Non-pigmented ciliary epithelial cell (primary cell): ENCODE results near the gene SGK1.
"Not testable (repeated sequence)": the region's sequence is repeated elsewhere in the genome, so short reads cannot be mapped to it uniquely, and the experiment has no call there.

Experiments
- DNase-seq: peaks from one replicate; pipeline ENCODE4 v3.0.0-alpha.2; 2010; ENCODE audit warnings: low read depth

Gene SGK1

DNA sequence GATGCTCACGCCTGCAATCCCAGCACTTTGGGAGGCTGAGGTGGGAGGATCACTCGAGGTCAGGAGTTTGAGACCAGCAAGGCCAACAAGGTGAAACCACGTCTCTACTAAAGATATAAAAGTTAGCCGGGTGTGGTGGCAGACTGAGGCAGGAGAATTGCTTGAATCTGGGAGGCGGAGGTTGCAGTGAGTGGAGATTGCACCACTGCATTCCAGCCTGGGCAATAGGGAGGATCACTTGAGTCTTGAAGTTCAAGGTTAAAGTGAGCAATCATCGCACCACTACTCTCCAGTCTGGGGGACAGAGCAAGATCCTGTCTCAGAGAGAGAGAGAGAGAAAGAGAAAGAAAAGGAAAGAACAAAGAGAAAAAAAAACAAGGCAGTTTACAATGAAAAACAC is 13.5 kb downstream of the SGK1 start:
- DNase-seq: not testable (repeated sequence)

DNA sequence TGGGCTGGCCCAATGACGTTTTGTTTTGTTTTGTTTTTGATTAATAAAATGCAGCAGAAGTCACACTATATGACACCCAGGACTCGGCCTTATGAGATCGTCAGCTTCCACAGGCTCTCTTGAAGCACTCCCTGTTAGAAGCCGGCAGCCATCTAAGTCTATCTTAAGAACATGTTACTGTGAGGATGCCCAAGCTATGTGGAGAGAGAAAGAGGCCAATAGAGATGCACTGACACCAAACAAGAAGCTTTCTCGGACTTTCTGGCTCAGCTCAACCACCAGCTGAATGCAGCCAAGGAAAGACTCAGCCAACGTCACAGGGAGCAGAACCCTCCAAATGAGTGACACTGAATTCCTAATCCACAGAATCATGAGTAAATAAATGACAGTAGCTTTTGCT is 14.0 kb downstream of the SGK1 start:
- no peak for DNase-seq

DNA sequence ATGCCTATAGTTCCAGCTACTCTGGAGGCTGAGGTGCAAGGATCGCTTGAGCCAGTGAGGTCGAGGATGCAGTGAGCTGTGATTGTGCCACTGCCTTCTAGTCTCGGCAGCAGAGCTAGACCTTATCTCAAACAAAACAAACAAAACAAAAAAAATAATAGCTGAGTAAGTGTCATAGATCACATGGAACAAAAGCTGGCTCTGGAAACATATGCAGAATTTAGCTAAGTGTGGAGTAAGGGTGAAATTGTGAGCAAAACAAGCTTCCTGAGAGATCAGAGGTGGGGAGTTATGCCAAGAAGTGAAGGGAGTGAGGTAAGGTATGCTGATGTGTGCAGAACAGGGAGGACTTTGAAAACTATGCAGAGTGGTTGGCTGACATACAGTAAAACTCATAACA is 18.7 kb downstream of the SGK1 start:
- DNase-seq: peak; percentile 43

DNA sequence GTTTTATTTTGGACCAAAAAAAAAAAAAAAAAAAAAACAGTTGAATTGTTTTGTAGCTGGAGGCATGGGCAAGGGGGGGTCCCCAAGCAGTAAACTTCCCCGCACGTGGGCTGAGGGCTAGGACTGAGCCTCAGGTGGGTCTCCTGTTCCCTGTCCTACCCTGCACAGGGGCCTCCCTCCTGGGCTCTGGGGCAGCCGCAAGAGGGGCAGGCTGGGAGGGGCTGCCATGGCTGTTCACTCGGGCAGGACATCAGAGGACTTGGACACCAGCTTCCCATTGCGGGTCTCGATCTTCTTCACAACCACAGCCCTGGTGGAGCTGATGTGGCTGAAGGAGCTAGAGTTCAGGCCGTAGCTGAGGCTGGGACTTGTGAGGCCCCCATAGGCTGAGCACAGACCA is 21.1 kb downstream of the SGK1 start:
- no peak for DNase-seq

DNA sequence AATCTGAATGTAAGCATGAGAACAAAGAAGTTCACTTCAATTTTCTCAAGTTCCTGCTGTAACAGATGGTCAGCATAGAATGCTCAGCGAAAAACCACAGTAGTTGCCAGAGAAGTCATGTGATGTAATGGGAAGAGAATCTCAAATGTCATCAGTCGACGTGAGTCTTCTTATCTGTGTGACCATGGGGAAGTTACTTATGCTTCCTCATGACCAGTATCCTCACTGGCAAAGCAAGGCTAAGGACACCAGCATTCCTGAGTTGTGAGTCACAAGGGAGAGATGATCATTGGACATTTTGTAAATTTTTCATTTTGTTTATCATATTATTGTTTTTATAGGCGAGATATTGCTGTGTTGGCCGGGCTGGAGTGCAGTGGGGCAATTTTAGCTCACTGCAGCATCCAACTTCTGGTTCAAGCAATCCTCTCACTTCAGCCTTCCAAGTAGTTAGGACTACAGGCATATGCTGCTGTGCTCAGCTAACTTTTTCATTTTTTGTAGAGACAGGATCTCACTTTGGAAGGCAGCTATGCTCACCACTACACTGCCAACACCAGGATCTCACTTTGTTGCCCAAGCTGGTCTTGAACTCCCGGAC is 21.9 kb downstream of the SGK1 start:
- peak; percentile 99 for DNase-seq

DNA sequence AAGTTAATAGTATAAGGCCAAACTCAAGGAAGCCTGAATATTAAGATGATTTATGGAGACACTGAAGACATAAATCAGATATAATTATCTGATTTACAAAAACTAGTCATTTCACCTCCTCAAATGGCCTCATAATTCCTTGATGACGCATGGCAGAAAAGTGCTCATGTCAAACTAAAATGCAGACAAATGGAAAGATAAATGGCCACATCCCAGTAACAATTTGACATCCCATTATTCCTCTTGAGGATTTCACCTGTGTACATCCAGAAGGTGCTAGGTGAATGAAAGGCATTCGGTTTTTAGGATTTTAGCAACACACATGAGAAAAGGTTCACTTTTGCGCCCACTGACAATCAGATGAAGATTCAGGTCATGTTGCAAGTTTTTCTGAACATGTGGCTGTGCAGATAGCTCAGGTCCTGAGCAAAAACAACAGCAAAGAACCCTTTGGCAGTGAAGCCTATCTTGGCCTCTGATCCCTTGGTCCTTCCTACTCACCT is 24.2 kb downstream of the SGK1 start:
- DNase-seq: no peak

DNA sequence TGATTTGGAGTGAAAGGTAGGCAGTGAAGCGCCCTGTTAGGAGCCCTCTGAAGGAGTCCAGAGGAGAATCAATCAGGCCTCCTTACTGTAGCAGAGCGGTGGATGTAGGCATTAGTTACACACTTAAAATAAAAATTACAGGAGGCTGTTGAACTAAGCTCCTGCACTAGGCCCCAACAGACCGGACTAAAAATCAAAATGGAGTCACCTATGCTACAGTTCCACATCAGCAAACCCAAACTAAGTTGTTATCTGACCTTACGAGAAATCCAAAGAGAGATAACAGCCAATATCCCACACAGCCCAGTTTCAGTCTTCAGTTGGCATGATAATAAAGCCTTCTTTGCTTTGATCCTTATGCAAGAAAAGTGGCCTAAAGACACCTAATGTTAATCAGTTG is 26.8 kb downstream of the SGK1 start:
- no peak for DNase-seq

DNA sequence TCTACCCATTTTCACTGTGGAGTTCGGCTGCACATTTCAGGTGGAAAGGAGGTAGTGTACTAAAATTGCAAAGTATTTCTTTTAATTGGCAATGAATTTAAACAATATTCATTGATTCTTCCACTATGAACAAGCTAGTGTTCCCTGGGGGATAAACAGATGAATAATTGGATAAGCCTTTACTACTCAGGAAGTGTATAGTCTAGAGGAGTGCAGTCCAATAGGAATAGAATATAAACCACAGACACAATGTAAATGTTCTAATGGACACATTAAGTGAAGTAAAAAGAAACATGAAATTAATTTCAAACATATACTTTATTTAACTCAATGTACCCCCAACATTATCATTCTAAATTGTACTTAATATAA is 28.7 kb downstream of the SGK1 start:
- DNase-seq: no peak

DNA sequence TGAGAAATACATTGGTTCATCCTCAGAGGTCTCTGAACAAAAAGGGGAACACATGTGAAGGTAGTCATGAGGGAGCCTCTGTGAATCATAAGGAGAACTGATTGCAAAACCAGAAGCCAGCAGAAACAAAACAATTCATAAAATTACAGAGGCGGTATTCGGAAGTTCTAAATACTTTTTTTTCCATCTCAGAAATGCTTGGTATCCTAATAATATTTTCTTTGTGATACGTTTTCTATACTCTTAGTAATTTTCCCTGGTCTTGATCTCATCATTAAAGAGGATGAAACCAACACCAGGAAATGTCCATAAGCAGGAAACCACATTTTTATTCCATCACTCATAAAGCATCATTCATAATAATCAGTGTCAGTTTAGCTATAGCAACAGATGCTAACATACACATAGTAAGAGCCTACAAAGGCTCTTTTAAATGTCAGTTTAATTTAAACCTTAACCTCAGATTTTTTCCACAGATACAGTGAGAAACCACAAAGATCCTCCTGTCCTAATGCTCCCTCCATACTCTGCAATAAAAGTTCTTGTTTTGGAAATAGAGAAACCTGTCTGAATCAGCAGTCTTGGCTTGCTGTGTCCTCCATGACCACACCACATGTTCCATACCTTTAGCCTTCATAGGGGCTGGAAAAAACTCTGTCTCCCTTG is 29.2 kb downstream of the SGK1 start:
- DNase-seq: peak; percentile 85

DNA sequence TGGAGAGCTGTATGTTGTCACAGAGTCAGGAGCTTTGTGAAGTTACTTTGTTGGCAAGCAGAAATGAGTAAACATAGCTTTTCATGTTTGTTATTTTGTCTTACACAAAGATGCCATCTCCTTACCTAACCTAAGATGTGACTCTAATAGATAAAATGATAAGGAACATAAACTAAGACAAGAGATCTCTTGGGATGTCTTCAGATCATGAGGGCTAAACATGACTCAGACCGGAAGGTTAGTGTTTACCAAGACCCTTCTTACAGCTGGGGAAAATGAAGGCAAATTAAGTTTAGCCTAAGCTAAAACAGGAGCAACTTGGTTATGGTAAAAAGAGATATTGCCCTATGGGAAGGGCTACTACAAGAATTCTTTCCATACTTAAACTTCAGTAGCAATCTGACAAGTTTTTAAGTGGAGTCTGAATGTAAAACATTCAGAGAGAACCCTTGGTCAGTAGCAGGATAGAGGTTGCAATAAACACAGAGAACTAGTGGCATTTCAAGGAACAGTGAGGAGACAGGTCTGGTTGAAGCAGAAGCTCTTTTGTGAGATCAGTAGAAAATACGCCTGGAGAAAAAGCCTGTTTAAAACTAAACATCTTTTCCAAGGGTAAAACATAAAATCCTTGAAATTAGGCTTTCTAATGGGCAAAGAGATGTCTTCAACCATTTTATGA is 29.9 kb downstream of the SGK1 start:
- peak; percentile 32 for DNase-seq

DNA sequence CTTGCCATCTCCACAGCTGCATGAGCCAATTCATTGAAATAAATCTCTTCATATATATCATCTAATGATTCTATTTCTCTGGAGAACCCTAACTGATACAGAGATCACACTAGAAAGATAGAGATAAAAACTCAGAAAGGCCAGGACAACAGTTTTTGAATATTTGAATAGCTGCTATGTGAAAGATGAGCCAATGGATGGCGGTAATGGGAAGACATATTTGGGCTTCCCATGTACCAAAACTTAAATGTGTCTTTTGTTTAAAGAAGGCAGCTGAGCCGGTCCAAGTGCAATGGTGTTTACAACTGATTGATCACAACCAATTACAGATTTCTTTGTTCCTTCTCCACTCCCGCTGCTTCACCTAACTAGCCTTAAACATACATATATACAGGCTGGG is 35.1 kb downstream of the SGK1 start:
- no peak for DNase-seq

DNA sequence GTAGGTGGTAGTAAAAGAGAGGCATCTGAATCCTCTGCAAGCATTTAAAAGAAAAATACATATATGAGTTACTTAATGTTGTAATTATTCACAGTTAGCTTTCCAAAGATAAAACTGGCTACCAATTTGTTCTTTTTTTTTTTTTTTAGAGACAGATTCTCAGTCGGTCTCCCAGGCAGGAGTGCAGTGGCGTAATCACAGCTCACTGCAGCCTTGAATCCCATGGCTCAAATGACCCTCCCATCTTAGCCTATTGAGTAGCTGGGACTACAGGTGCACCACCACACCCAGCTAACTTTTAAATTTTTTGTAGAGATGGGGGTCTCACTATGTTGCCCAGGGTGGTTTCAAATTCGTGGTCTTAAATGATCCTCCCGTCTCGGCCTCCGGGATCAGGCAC is 36.5 kb downstream of the SGK1 start:
- DNase-seq: no peak

DNA sequence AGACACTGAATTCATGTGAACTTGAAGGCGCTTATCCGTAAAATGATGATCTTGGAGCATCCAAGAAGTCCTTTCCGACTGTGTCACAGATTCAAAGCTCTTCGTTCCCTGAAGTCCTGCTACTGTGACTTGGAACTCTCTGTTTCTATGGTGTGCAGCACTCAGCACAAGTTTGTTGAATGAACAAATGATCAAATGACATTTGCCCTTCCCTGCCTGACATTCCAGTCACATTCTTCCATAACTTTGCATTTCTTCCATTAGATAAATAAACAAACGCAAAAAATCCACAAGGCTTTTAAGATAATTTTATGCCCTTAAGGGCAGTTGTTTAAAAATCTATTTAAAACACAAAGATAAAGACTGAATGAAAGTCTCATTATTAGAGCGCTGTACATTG is 39.9 kb downstream of the SGK1 start:
- DNase-seq: no peak

DNA sequence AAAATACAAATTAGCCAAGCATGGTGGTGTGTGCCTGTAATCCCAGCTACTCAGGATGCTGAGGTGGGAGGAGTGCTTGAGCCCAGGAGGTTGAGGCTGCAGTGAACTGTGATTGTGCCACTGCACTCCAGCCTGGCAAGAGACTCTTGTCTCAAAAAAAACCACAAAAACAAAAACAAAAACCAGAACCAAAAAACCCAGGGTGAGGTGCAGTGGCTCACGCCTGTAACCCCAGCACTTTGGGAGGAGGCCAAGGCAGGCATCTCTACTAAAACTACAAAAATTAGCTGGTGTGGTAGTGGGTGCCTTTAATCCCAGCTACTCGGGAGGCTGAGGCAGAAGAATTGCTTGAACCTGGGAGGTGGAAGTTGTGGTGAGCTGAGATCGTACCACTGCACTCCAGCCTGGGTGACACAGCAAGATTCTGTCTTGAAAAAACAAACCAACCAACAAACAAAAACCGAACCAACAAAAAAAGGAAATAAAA is 41.0 kb downstream of the SGK1 start:
- DNase-seq: not testable (repeated sequence)

DNA sequence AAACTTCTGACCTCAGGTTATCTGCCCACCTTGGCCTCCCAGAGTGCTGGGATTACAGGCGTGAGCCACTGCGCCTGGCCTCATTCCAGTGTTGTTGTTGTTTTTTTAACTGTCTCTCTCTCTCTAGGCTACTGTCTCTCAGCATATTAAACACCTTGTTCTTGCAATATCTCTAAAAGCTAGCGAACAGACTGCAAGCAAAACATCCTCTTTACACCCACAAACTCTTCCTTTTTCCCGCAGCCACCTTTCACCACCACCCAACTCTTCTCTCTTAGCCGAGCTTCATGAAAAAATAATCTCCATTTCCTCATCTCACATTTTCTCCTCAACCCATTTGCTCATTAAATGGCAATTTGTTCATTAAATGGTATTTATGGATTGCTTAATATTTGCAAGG is 45.5 kb downstream of the SGK1 start:
- no peak for DNase-seq

DNA sequence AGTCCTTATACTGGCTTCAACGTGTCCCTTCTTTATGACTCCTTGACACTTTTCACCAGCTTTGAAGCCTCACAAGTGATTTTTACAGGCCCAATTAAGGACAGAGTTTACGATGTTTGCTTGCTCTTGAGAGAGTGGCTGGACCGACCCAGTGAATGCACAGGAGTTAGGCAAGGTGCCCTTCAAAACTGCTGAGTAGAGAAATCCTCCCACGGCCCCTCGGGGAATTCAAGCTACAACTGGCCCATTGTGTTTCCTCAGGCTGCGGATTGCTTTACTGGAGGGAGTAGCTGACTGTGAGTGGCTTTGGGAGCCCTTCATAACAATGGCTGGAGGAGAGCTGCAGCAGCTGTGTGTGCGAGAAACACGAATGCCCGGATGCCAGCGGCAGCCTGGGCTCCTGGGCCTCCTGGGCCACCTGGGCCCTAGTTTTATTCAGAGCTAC is 50.0 kb downstream of the SGK1 start:
- DNase-seq: no peak

DNA sequence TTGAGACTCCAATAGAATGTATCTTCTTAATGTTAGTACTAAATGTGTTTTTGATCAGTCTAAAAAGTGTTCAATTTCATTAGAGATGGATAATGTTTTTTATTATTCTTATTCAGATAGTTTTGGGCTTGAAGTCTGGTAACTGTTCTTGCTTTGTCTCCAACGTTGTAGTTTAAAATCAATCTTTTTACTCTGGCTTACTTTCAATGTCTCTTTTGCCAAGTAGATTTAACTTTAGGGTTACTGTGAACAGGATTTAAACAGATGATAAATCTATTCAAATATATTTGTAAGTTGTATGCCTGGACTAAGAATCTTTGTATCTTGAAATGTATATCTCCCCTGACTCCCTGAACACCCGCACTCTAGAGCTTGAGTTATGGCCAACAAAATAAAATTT is 51.1 kb downstream of the SGK1 start:
- DNase-seq: no peak

DNA sequence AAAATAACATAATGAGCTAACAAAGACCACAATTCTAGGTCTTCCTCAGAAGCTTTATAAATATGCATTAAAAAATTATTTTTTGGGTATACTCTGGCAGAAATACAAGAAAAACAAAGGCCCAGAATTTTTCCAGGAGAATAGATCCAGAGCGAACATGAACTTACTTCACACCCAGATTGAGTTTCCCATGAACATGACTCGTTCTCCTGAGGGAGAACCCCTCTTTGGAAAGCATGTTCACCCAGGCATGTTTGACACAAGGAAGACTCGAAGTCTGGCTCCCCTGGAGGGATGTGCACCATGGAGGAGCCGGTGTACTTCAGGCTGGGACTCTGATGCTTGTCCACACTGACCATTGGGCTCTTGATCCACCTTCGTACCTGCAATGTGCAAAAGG is 56.1 kb downstream of the SGK1 start:
- DNase-seq: no peak

DNA sequence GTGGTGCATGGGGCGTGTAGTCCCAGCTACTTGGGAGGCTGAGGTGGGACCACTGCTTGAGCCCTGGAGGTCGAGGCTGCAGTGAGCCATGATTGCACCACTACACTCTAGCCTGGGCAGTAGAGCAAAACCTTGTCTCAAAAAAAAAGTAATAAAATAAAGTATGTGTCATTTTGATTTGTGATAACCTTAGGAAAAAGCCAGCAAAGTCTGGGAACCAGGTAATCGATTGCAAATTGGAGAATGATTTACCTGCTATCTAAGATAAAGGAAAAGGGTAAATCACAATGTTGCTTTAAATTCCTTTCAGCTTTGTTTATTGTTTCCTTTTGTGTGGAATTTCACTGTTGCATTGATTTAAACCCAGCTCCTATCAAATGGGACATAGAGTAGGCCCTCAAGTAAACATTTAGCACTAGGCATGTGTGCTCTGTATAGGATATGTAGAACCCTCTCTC is 59.0 kb downstream of the SGK1 start:
- no peak for DNase-seq

DNA sequence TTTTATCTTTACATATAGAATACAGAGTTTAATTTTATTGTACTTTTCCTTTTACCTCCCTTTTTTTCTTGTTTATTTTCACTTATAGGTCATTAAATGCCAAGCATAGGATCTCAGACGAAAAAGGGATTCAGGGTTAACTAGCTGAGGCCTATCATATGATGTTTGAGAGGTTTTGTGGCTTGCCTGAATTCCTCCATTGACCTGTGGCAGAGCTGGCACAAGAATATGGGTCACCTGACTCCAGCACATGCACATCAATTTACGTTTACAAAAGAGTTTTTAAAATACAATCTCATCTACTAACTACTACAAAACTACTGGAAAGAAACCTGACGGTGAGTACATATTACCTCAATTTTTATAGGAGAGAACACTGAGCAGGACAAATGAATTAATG is 60.4 kb downstream of the SGK1 start:
- DNase-seq: no peak

DNA sequence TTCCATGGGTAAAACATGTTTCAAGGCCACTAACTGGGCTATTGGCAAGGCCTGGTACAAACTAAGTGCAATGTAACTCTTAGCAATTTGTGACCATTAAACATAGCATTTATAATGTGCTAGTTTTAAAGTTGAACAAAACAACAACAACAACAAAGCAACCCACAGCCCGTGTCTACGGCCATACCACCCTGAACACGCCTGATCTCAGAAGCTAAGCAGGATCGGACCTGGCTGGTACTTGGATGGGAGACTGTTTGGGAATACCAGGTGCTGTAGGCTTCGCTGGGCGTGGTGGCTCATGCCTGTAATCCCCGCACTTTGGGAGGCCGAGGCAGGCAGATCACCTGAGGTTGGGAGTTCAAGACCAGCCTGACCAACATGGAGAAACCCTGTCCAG is 61.0 kb downstream of the SGK1 start:
- no peak for DNase-seq

DNA sequence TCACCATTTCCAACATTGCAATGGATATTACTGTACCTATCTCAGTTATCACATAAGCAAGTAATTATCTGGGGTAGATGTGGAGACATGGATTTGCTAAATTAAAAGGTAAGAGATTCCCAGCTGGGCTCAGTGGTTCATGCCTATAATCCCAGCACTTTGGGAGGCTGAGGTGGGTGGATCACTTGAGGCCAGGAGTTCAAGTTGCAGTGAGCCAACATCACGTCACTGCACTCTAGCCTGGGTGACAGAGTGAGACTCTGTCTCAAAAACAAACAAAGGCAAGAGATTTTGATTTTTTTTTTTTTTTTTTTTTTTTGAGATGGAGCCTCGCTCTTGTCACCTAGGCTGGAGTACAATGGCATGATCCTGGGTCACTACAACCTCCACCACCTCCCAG is 62.6 kb downstream of the SGK1 start:
- DNase-seq: not testable (repeated sequence)

DNA sequence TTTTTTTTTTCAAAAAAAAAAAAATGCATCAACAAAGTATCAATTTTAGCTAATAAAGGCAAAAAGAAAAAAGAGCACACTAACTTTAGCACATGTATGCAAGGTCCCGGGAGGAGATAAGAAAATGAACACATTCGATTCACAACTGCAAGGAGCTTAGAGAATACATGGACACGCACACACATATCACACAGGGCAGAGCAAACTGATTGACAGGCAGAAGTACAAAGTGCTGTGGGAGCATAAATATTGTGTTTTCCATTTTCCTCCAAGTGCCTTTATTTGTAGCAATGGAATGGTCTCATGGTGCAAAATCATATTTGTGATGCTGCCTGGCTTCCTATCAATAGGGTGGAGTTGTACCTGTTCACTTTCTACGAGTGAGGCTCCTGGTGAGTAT is 63.8 kb downstream of the SGK1 start:
- no peak for DNase-seq
